Coronary artery (tissue), 2 donors: Measurements from ENCODE around the gene BABAM2.

Experiments
- DNase-seq: peaks from one replicate; pipeline ENCODE4 v3.0.0-alpha.2; 2017; ENCODE audit warnings: low spot score
- H3K27ac ChIP-seq, 2 donors: fragments of 200-600 bp; sonication (generic); one replicate each; pipeline ENCODE4 v1.5.1; 2016 to 2019
- H3K4me3 ChIP-seq: fragments of 200-600 bp; sonication (generic); 2 replicates; pipeline ENCODE4 v1.5.1; 2016; ENCODE audit warnings: mild to moderate bottlenecking, moderate library complexity
- TF ChIP-seq, protein P1 (sequence below): fragments of 200-600 bp; sonication (generic); IDR thresholded peaks from one replicate; pipeline ENCODE4 v1.5.1; 2019; ENCODE audit warnings: antibody characterized with exemption

BABAM2 gene

DNA sequence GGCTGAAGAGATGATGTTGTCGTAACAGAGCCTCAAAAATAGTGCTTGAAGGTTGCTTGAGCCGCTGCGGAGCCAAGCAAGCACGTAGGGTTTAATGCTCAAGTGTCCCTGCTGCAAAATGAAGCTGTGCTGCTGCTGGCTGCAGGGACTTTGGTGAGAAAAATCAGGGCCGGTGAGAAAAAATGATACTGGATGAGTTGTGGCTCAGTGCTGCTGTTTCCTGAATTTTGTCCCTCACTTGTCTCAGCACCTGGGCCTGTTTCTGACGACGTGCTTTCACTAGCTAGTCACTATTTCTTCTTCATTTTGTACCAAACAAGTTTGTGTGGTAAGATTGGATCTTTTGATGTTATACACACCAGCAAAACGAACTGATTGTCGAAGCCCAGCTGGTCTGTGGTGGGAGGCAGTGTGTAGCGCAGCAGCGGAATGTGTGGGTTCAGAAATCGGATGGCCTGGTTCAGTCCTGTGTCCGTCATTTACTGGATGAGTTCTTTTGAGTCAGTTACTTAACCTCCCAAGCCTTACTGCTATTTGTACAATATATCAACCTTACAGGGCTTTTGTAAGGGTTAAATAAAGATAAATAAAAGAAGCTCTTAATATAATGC, 329.3 kb downstream of the BABAM2 start:
- no peak for DNase-seq
- TF ChIP-seq, protein P1, sequence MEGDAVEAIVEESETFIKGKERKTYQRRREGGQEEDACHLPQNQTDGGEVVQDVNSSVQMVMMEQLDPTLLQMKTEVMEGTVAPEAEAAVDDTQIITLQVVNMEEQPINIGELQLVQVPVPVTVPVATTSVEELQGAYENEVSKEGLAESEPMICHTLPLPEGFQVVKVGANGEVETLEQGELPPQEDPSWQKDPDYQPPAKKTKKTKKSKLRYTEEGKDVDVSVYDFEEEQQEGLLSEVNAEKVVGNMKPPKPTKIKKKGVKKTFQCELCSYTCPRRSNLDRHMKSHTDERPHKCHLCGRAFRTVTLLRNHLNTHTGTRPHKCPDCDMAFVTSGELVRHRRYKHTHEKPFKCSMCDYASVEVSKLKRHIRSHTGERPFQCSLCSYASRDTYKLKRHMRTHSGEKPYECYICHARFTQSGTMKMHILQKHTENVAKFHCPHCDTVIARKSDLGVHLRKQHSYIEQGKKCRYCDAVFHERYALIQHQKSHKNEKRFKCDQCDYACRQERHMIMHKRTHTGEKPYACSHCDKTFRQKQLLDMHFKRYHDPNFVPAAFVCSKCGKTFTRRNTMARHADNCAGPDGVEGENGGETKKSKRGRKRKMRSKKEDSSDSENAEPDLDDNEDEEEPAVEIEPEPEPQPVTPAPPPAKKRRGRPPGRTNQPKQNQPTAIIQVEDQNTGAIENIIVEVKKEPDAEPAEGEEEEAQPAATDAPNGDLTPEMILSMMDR, result no peak
- H3K27ac ChIP-seq, result no peak overlapping the region
- H3K4me3 ChIP-seq, result no peak overlapping the region

DNA sequence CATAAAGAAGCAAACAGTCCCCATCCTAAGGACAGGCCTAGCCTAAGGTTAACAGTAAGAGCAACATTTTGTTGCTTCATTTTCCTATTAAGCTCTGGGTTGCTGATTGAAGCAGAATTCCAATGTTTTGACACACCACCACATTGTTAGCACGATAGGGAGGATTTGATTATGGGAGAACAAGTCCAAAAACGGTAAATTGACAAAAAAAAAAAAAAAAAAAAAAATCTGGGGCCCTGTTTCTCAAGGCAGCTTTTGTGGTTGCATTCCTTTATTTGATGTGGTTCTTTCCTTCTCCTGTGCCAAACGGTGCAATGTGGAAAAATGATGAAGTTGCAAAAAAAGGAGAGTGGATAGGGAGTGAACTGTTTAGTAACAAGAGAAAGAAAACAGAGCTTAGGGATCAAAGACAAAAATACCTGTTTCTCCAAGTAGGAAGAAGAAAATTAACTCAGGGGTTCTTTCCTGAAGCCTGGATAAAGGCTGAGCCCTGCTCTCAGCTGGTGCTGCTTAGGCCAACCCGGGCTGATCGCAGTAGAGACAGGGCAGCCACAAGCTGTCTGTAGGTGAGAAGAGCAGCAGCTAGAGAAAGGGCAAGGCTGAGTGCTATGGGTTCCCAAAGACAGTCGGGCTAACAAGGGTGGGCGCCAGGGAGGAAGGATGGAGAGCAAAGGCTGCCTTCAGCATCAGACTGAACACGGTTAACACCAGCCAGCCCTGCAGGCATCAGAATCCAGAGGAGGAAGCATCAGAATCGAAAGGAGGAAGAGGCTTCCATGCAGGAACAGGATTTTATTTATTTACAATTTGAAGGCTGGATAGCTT, 334.3 kb downstream of the BABAM2 start:
- H3K27ac ChIP-seq, result no peak overlapping the region
- H3K4me3 ChIP-seq, result no peak overlapping the region
- DNase-seq, result no peak
- TF ChIP-seq, protein P1, result no peak

DNA sequence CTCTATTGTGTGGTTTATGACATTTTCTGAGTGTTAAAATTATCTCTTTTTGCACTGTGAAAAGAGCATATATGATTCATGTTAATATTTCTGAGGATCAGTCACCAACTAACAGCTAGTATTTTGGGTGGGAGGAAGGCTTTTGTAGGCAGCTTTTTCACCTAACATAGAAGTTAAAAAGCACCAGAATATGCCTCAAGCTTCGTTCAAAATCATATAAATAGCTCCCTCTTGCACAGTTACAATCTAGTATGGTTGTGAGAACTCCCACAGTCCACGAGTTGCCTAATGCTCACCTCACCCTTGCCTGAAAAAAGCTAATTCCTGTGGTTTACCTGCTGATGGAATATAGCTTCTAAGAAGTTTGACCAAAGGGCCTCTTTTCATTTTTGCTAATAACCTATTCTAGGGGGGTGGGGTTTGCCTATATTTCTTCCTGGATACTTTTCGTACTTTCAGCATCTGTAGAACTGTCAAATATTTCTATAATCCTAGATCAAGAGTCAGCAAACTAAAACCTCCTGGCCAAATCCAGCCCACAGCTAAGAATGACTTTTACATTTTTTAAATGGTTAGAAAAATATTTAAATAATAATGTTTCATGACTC, 335.0 kb downstream of the BABAM2 start:
- DNase-seq, result no peak
- no peak overlapping the region for H3K4me3 ChIP-seq
- no peak overlapping the region for H3K27ac ChIP-seq
- TF ChIP-seq, protein P1, result no peak

DNA sequence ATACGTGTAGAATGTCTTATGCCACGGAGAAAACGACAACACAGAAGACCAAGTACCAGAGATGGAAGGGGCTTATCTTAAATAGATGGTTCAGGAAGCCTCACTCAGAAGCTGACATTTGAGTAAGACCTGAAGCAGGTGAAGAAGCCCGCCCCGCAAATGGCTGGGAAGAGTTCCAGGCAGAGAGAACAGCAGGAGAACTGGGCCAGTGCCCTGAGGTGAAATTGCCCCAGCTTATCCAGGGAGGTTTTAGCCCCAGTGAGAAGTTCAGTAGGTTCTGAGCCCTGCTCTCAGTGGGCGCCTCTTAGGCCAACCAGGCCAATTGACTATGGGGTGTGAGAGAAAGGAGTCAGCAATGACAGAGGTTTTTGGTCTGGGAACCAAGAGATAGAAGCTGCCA, 336.0 kb downstream of the BABAM2 start:
- TF ChIP-seq, protein P1, result no peak
- no peak overlapping the region for H3K27ac ChIP-seq
- DNase-seq, result no peak
- H3K4me3 ChIP-seq, result no peak overlapping the region

DNA sequence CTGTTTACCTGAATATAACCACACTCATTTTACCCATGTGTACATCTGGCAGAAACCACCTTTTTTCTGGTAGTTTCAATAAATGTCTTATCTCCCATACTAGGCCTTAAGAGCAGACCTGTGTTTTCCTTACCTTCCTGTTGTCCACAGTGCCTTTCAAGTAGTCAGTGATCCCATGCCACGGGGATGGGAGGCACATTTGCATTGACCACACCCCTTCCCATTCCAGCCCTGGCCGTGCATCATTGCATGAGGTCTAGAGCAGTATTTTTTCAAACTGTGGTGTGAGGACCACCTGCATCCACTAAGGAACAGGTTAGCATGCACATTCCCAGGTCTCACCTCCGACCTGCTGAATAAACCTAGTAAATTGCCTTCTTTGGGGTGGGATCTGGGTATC, 337.0 kb downstream of the BABAM2 start:
- H3K27ac ChIP-seq, result no peak overlapping the region

DNA sequence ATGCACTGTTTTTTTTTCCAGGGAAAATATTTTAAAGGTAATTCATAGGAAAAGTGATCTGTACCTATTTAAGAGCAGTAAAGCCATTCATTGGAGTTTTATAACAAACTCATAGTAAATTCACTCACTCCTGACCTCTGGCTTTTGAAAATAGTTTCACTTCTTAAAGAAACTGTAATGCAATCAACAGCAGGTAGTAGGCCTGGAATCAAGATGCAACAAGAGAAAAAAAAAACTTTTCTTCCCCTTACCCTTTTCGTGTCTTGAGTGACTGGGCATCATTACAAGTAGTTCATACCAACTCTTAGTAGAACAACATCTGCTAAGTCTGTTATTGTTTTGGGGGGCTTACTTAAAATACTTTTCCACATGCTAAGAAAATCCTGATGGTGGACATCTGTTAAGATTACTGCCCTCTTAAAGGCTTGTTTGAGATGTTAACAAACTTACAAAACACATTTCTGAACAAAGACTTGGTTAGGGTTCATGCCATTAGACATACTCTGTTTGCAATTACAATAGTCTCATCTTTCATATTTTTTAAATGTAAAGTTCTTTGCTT, 338.0 kb downstream of the BABAM2 start:
- no peak for DNase-seq
- H3K27ac ChIP-seq, result no peak overlapping the region
- TF ChIP-seq, protein P1, result no peak
- no peak overlapping the region for H3K4me3 ChIP-seq

More for the DNA sequence above, 337.0 kb downstream of the BABAM2 start:
- H3K4me3 ChIP-seq, result no peak overlapping the region
- DNase-seq, result no peak
- TF ChIP-seq, protein P1, result no peak
